Epidermal melanocyte (primary cell): ENCODE results near the gene EEF2.
A peak's percentile ranks its signal among the peaks of the same experiment; 100 is the strongest.
"Not testable (repeated sequence)": the region's sequence is repeated elsewhere in the genome, so short reads cannot be mapped to it uniquely, and the experiment has no call there.

Experiments
- DNase-seq: peaks from one replicate; pipeline ENCODE4 v3.0.0; 2011; ENCODE audit warnings: low spot score; ENCODE audit not compliant: insufficient read length

The EEF2 gene

DNA sequence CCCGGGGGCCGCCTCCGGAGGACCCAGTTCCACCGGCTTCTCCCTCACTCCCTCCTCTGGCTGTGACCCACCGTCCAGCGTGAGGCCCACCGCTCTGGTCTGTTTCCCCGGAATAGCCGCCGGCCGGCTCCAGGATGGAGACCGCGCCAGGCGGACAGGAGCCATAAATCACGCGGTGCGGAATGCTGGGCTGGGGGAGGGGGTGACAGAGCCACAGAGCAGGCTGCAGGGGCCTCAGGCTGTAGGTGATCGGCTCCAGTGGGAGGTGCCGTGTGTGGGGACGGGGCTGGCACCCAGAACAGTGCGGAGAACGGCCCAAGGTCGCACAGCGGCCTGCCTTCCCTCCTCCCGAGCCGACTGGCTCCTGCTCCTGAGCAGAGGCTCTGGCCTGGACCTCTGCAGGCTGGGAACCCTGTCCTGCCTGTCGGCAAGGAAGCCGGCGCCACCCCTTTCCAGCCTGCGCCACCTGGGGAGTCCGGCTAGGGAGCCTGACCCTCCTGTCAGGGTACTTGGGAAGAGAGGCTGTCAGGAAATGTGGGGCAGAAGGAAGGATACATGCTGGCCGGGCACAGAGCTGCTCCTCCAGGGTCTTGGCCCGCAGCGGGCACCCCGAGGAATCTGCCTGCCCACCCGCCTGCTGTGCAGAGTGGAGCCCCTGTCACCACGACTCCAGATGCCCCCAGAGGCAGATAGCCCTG lies 30.6 kb upstream of the EEF2 start:
- DNase-seq: peak; percentile 10

DNA sequence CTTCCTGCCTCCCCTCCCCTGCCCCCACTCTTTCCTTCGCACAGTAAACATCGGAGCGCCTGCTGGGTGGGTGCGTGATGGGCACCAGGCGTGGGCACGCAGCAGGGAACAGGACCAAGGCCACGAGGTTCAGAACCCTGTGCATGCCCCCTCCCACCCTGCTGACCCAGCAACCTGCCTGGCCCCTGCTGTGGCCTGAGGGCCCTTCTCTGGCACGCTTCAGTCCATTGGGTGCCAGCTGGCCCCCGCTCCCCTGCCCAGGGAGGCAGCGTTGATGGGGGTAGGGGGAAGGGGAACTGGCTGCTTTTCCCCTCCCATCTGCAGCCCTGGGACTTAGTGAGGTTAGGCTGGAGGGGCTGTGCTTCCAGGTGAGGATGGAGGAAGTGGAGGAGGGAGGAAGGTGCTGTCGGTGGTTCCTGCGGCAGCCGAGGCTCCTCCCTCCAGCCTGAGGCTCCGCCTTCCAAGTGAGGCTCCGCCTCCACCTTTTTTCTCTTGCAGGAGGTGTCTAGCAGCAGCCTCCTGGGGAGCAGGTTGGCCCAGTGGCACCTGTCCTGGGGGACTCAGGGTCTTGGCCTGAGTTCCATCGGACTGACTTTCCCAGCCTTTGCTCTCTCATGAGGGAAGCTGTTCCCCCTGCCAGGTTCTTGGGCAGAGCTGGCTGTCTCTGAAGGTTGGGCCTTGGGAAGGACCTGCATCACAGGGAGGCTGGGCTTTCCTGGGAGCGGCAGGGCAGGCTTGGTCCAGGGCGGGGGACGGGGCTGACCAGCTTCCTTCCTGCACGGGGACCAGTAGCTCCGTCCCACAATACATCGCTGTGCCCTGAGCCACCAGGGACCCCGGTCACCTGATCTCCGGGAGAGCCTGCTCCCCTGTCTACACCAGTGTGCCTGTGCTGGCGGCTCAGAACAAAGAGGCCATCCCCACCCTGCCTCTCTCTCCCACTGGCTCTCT lies 29.6 kb upstream of the EEF2 start:
- peak; percentile 9 for DNase-seq

DNA sequence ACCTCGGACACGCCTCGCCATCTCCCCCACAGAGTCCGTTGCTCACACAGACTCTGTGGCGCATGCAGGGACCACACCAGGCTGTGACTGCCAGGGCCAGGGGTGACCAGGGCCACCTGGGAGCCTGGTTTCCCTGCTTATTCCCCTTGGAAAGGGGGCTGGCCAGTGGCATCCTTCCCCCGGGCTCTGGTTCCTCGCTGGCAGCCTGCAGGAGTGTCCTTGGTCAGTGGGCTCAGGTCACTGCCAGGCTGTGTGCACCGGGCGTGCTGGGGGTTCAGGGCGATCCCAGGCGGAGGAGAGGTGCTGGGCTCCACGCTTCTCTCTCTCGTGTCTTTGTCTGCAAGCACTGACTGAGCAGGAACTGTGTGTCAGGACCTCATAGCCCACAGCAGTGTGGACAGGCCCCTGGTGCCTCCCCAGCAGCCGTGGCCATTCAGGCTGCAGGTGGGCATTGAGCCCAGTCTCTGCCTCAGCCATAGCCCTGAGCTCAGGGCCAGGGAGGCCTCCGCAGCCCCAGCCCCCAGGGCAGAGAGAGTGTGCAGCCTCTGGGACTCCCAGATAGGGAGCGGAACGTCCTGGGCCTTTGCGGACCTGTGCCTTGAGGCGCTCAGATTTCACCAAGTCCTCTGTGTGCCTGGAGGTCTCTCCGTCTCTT lies 28.8 kb upstream of the EEF2 start:
- DNase-seq: peak; percentile 2

DNA sequence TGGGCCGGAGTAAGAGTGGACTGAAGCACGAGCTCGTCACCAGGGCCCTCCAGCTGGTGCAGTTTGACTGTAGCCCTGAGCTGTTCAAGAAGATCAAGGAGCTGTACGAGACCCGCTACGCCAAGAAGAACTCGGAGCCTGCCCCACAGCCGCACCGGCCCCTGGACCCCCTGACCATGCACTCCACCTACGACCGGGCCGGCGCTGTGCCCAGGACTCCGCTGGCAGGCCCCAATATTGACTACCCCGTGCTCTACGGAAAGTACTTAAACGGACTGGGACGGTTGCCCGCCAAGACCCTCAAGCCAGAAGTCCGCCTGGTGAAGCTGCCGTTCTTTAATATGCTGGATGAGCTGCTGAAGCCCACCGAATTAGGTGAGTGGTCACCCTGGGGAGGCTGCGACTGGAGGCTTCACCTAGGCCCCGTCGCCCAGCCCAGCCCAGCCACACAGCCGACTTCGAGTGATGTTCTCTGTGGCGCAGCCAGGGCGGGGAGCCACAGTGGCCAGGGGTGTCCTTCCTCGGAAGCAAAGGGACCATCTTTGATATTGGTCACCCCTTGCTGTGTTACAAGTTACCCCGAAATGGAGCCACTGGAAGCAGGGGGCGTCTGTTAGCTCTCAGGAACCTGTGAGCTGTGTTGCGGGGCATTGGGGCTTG lies 27.8 kb upstream of the EEF2 start:
- DNase-seq: no peak

DNA sequence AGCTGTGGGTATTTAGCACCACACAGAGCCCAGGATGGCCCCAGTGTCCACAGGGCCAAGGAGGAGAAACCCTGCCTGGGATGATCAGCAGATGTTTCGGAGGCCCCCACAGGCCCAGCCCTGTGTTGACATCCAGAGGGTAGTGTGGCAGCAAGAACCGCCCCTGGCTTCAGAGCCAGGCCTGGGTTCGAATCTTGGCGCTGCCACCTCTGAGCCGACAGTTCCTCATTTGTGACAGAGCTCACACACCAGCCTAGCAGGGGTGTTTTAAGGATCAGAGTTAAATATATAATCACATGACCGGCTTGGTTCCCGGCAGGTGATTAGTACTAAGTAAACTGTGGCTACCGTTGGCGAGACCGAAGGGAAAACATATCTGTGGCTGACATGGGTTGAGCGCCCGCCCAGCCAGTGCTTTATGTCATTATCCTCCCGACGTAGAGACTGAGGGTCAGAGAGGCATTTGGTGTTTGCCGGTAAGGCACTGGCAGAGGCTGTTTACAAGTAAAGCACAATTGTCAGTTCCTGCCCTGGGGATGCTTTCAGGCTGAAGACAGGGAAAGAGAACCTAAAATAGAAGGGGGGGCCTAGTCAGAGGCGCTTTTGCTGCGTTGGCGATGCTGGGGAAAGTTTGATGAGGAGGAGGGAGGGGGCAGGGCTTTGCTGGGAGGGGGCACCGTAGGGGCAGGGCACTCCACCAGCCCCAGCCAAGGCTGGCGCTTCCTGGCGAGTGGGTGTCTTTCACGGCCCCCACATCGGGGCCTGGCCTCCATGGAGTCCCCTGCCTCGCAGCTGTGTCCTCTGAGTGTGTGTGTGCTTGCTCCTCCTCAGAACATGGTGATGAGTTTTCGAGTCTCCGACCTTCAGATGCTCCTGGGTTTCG lies 27.1 kb upstream of the EEF2 start:
- peak; percentile 11 for DNase-seq

DNA sequence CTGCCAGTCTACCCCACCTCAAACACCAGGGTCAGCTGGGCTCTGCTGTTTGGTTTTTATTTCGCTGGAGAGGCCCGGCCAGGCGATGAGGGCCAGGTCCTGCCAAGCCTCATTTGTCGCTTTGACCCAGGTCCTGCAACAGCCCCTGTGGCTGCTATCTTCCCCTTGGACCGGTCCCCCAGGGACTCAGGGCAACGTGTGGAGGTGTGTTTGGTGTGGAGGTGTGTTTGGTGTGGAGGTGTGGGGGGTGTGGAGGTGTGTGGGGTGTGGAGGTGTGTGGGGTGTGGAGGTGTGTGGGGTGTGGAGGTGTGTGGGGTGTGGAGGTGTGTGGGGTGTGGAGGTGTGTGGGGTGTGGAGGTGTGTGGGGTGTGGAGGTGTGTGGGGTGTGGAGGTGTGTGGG lies 26.2 kb upstream of the EEF2 start:
- DNase-seq: not testable (repeated sequence)

DNA sequence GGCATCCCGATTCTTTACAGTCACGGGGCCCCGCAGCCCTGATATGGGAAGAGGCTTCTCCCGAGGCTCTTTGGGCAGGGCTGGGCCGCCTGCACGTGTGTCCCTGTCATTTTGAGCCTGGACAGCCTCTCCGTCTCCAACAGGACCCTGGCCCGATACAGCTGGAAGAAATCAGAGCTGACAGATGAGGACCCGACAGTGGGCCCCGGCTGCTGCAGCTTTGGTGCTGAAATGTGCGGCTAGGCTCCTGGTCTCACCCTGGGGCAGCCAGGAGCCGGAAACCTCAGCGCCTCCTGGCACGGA lies 25.5 kb upstream of the EEF2 start:
- no peak for DNase-seq

DNA sequence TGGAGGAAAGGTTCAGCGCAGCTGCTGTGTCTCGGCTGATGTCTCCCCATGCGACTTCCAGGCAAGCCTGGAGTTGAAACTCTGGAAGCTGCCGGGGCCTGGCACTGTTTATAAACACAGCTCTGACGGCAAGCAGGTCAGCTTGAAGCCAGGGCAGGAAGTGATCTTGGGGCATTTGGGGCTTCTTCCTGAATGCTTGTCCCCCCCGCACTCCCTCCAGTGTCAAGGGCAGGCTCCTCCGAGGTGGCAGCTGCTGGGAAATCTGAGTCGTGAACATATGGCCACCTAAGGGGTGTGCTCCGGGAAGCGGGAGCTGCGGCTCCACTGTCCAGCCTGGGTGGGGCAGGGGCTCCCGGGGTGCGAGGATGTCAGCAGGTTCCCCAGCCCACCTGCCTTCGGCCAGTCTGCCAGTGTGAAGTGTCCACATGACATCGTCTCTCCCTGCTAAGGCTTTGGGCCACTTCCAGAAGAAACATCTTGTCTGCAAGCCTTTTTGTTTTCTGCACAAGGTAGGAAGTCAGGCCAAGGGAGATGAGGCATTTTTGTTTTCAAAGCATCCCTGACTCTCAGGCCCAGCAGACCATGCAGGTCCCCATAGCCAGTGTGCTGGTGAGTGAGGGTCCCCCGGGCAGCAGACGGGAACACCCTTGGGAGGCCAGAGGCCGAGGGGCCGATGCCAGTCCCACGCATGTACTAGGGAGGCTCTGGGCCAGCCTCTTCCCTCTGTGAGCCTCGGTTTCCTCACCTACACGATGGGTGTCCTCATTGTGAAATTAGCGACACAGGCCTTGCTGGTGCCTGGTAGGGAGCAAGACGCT lies 24.9 kb upstream of the EEF2 start:
- peak; percentile 11 for DNase-seq

DNA sequence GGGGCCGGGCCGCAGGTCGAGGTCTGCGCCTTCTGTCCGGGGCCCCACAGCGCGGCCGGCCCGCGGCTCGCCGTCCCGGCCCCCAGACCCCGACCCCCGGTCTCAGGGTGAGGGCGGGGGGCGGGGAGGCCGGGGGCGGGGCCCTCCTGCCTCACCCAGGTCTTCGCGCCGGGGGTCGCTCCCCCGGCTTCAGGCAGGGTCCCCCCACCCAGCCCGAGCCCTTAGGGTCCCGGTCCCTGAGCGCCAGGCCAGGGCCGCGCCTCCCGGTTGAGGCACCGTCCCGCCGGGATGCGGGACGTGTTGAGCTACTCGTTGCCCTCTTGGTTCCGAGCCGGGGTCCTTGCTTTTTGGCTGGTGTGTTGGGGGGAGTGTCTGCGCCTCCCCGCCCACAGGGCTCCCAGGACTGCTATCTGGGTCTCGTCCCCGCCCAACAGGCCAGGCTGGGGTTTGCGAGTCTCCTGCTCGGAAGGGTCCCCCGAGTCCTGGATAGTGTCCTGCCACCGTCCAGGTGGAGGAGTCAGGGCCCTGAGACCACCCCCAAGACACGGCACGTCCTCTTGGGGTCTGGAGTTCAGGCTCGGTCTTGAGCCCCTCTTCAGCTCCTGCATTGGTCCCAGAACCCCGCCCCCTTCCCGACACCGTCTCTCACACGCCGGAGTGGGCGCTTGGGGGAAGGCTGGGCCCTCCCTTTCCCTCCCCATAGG lies 22.7 kb upstream of the EEF2 start:
- peak; percentile 16 for DNase-seq

DNA sequence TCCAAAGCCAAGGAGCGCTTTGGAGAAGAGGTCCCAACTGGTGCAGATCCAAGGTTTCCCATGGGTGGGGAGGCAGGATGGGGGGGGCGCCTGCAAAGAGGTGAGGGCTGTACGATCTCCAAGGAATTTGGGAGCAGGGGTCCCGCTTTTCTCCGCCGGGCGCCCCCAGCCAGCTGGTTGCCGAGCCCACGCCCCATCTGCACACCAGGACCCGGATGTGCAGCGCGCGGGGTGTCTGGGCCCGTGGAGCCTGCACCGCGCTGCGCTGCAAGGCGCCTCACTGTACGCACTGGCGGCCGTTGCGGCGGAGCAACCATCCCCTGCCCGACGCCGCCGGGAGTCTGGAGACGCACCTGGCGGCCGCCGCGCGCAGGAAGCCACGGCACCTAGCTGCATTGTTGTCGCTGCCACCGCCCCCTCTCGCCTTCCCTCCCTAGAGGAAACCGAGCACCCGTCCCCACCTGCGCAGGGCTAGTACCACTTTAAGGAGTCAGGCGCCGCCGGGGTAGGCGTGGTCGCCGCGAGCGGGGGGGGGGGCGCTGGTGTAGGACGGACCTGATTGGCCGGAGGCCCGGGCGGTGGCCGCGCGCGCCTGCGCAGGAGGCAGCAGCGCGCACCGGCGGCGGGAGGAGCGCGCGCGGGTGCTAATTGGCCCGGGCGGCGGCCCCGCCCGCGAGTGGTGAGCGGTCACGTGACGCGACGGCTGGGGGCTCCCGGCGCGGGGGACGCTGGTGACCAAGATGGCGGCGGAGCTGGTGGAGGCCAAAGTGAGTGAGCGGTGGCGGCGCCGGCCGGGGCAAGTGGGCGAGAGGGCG lies 22.0 kb upstream of the EEF2 start, which contains the start of gene PIAS4:
PIAS4 (plus strand) TSS at position 716 of the 815 bp plus-strand sequence; CDS start at position 741, 25 bp downstream.
- DNase-seq: peak; percentile 97

DNA sequence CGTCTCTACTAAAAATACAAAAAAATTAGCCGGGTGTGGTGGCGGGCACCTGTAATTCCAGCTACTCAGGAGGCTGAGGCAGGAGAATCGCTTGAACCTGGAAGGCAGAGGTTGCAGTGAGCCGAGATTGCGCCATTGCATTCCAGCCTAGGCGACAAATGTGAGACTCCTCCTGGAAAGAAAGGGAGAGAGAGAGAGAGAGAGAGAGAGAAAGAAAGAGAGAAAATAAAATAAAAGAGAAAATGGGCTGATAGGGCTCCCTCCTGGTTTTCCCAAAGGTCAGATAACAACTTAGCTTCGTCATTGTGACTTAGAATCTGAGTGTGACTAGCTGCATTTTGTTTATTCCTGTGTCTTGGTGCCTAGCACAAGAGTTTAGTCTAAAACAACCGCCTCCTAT lies 20.2 kb upstream of the EEF2 start:
- DNase-seq: not testable (repeated sequence)

DNA sequence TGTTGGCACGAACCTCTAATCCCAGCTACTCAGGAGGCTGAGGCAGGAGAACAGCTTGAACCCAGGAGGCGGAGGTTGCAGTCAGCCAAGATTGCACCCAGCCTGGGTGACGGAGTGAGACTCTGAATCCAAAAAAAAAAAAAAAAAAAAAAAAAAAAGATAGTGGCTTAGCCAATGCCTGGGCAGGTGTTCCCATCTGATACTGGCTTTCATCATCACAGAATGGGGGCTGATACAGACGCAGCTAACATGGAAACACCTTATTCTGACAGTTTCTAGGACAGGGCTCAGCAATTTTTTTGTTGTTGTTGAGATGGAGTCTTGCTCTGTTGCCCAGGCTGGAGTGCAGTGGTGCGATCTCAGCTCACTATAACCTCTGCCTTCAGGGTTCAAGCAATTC lies 15.5 kb upstream of the EEF2 start:
- DNase-seq: not testable (repeated sequence)

DNA sequence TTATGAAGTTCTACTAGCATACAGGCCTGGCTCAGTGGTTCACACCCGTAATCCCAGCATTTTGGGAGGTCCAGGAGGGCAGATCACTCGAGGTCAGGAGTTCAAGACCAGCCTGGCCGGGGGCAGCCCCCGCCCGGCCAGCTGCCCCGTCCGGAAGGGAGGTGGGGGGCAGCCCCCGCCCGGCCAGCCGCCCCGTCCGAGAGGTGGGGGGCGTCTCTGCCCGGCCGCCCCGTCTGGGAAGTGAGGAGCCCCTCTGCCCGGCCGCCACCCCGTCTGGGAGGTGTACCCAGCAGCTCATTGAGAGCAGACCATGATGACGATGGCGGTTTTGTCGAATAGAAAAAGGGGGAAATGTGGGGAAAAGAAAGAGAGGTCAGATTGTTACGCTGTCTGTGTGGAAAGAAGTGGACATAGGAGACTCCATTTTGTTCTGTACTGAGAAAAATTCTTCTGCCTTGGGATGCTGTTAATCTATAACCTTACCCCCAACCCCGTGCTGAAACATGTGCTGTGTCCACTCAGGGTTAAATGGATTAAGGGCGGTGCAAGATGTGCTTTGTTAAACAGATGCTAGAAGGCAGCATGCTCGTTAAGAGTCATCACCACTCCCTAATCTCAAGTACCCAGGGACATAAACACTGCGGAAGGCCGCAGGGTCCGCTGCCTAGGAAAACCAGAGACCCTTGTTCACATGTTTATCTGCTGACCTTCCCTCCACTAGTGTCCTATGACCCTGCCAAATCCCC lies 13.6 kb upstream of the EEF2 start:
- DNase-seq: not testable (repeated sequence)

DNA sequence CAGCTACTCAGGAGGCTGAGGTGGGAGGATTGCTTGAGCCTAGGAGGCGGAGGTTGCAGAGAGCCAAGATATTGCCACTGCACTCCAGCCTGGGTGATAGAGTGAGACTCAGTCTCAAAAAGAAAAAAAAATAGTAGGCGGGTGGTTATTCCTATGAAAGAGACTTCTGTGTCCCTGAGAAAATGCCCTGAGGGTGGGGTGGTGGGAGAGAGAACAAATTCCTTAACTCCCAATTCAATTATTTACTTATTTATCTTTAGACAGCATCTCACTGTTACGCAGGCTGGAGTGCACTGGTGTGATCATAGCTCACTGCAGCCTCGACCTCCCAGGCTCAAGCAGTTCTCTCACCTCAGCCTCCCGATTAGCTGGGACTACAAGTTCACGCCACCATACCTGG lies 10.3 kb upstream of the EEF2 start:
- no peak for DNase-seq

DNA sequence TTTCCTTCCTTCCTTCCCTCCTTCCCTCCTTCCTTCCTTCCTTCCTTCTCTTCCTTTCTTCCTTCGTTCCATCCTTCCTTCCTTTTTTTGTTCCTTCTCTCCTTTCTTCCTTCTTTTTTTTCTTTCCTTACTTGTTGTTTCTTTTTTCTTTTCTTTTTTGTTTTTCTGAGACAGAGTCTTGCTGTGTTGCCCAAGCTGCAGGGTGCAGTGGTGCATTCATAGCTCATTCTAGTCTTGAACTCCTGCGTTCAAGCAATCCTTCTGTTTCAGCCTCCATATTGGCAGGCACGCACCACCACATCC lies 5.5 kb upstream of the EEF2 start:
- DNase-seq: no peak

DNA sequence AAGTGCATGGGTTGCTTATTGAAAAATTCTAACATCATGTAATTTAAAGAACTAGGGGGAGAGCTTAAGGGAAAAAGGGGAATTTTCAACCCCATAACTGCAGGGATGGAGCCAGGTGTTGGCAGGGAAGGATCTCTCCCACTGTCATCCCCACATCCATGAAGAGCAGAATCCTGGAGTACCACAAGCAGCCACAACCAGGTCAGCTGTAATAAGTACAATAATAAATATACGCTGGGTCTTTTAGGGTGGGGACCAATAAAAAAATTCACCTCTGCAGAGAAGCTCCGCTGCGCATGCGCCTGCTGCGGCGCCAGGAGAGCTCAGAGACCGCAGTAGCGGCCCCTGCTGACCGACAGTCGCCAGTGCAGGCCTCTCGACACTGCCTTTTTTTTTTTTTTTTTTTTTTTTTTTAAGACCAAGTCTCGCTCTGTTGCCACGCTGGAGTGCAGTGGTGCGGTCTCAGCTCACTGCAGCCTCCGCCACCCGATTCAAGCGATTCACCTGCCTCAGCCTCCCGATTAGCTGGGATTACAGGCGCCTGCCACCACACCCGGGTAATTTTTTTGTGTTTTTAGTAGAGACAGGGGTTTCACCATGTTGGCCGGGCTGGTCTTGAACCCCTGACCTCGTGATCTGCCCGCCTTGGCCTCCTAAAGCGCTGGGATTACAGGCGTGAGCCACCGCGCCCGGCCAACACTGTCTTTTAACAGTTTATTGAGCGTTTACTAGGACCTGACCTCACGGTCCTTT lies 2.5 kb upstream of the EEF2 start:
- DNase-seq: peak; percentile 49
